ENCODE results near the gene NT5DC2. TPM values are rescaled to one million over a fixed set of nuclear protein-coding genes. Genes with fewer than 3 reads are reported as not detected.

Gene NT5DC2
- total RNA-seq, 4 donors from 2014 or later = 5.1 to 17.3 (median 14.7) TPM

DNA sequence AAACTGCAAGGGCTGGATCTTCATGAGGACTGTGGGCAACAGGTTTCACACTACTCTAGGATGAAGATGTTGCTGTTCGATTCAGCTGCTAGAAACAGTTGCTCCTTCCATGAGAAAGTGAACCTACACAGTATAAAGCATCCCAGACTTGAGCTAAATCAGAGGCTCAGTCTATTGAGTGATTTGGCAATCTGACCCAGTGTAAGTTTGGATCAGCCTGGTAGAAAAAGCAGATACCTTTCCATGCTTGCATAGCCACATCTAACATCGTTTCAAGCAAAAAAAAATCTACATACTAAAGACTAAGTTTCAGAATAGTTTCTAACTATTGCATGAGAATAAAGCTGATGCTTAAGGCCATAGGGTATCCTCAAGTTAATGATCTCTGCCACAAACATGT, 7.4 kb upstream of the NT5DC2 start:
- no peak overlapping the region for H3K4me3 ChIP-seq
- H3K36me3 ChIP-seq = peaks cover 0 to 23% (median 0%) of the 10 kb centered on the region in 3 donors
- DNase-seq = no peak
- TF ChIP-seq, protein P1, sequence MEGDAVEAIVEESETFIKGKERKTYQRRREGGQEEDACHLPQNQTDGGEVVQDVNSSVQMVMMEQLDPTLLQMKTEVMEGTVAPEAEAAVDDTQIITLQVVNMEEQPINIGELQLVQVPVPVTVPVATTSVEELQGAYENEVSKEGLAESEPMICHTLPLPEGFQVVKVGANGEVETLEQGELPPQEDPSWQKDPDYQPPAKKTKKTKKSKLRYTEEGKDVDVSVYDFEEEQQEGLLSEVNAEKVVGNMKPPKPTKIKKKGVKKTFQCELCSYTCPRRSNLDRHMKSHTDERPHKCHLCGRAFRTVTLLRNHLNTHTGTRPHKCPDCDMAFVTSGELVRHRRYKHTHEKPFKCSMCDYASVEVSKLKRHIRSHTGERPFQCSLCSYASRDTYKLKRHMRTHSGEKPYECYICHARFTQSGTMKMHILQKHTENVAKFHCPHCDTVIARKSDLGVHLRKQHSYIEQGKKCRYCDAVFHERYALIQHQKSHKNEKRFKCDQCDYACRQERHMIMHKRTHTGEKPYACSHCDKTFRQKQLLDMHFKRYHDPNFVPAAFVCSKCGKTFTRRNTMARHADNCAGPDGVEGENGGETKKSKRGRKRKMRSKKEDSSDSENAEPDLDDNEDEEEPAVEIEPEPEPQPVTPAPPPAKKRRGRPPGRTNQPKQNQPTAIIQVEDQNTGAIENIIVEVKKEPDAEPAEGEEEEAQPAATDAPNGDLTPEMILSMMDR (IDR thresholded peaks at IDR 0.05) = no peak
- no peak for TF ChIP-seq POLR2A (IDR thresholded peaks at IDR 0.05)
- H3K4me1 ChIP-seq = peaks cover 3 to 24% (median 8%) of the 10 kb centered on the region in 4 donors
- H3K27me3 ChIP-seq = no peaks in the 10 kb centered on the region
- H3K27ac ChIP-seq = no peak overlapping the region
- no peaks in the 10 kb centered on the region for H3K9me3 ChIP-seq

DNA sequence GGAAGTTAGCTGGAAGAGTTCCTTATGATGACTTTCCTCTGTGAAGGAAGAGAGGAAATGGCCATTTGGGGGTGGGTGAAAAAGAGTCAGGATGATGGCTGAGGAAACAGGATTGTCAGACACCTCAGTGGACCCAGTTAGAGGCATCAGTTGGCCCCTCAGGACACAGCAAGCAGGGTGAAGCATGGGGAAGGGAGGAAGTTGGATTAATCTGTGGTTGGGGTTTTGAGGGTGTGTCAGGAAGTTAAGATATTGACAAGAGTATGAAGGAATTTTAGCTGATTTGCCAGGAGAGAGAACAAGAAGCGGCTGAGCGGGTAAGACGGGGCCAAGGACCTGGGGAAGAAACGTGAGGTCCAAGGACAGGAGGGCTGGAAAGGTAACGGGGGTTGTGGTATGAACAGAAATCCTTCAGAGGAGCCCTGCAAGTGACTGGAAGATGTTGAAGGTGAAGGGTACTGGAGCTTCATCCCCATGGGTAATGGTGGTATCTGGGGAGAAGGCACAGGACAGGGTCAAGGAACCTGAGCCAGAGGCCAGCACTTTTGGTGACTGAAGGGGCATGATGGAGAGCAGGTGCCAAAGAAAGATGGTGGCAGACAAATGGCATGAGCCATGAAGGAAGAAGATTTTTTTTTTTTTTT, 5.5 kb upstream of the NT5DC2 start:
- TF ChIP-seq, protein P1 (IDR thresholded peaks at IDR 0.05) = no peak
- TF ChIP-seq POLR2A (IDR thresholded peaks at IDR 0.05) = no peak
- Histone ChIP-seq H3K27me3 (no peaks in the 10 kb centered on the region), H3K36me3 (peaks cover 0 to 17% (median 0%) of the 10 kb centered on the region in 3 donors), H3K9me3 (no peaks in the 10 kb centered on the region), H3K4me1 (peaks cover 4 to 31% (median 8%) of the 10 kb centered on the region in 4 donors), H3K27ac (no peak overlapping the region), H3K4me3 (no peak overlapping the region)
- no peak for DNase-seq

DNA sequence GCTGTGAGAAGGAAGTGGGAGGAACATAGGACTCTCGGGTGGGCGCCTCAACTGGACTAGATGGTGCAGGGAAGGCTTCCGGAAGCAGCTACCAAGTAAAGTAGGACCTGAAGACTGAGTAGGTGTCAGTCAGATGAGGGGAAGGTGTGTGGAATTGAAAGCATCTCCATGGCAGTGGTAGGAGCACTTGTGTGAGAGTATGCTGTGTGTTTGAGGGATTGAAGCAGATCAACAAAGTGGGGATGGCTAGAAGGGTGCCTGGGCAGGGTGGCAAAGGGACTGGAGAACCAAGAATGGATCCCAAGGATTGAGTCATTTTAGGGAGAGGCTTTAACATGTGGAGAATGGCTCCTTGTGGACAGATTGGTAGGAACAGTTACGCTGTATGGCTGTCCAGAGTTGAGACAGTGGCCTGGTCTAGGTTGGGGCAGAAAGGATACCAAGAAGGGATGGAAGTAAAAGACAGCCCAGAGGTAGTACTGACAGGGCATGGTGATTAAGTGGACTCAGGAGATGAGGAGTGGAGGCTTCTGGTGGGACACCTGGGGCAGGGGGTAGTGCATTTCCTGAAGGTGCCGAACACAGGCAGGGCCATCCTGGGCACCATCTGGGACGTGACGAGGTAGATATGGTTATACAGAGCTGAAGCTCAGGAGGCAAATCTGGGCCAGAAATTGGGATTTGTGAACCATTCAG, 4.2 kb upstream of the NT5DC2 start:
- no peak for DNase-seq
- peak overlapping the region; percentile 60 to 73 (median 62) for H3K4me3 ChIP-seq
- H3K36me3 ChIP-seq = peaks cover 0 to 12% (median 0%) of the 10 kb centered on the region in 3 donors
- H3K27me3 ChIP-seq = no peaks in the 10 kb centered on the region
- TF ChIP-seq, protein P1 (IDR thresholded peaks at IDR 0.05) = no peak
- TF ChIP-seq POLR2A (IDR thresholded peaks at IDR 0.05) = no peak
- peak overlapping the region in 3 of 4 donors; percentile 82 to 89 (median 85) for H3K27ac ChIP-seq
- H3K9me3 ChIP-seq = no peaks in the 10 kb centered on the region
- peaks cover 4 to 37% (median 12%) of the 10 kb centered on the region in 4 donors for H3K4me1 ChIP-seq

DNA sequence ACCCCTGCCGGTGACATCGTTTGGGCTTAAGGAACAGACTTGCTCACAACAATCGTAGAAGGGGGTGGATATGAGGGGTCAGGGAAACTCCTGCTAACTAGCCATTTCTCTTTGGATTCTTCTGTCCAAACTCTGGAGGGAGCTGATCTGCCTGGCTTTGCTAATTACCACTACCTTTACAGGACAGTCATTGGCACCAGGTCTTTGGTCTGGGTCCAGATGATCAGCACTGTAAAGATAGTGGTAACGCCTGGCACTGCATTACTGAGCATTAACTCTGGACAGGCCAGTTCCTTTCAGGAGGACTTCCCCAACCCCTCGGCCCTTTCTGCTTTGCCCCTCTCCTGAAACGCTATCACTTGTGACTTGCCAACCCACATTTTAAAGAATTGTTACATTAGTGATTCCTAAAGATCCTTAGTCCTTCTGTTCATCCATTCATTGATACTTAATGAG, 3.5 kb upstream of the NT5DC2 start:
- peak overlapping the region; percentile 75 to 89 (median 84) for H3K27ac ChIP-seq
- TF ChIP-seq POLR2A (IDR thresholded peaks at IDR 0.05) = no peak
- TF ChIP-seq, protein P1 (IDR thresholded peaks at IDR 0.05) = peak in 2 of 6 experiments; percentile 17 to 22

DNA sequence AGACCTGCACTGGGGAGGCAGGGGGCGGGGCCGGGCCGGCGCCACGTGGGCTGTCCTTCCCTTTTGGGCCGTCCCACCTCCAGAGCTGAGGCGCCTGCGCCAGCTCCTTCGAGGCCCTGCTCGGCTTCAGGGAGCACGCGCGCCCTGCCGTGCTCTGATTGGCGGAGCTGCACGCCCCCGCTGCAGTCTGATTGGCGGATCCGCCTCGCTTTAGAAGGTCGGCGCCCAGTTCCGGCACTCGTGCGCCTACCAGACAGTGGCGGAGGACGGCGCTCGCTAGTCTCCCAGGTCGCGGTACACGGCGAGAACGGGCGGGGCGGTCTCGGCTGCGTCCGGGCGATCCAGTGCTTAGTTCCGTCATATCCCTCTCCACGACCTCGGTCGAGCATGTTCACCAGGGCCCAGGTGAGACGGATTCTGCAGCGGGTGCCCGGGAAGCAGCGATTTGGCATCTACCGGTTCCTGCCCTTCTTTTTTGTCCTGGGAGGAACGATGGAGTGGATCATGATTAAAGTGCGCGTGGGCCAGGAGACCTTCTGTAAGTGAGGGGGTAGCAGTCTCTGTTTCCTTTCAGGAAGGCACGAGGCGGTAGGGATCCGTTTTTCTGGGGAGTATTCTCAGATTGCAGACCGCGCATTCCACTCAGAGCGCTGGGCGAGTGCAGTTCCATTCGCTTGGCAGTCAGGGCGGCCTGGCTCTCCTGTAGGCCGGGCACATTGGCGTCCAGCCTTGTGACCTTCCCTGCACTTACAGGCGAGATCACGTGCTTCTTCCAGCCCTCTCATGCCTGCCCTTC, 2.9 kb upstream of the NT5DC2 start, which contains the start of gene UQCC5:
UQCC5 (plus strand) TSS at position 237 of the 796 bp plus-strand sequence; CDS start at position 388, 151 bp downstream.
- Histone ChIP-seq H3K36me3 (peaks cover 0 to 12% (median 0%) of the 10 kb centered on the region in 3 donors), H3K27me3 (no peaks in the 10 kb centered on the region), H3K9me3 (no peaks in the 10 kb centered on the region), H3K4me3 (peak within 1 kb of the TSS; percentile 60 to 73 (median 62)), H3K27ac (peak within 1 kb of the TSS; percentile 75 to 89 (median 84)), H3K4me1 (peaks cover 4 to 42% (median 20%) of the 10 kb centered on the region in 4 donors)
- peak; percentile 95 to 99 for TF ChIP-seq POLR2A (IDR thresholded peaks at IDR 0.05)
- TF ChIP-seq, protein P1 (IDR thresholded peaks at IDR 0.05) = no peak
- peak; percentile 97 to 99 (median 98) for DNase-seq

More for the DNA sequence above, 3.5 kb upstream of the NT5DC2 start:
- Histone ChIP-seq H3K27me3 (no peaks in the 10 kb centered on the region), H3K4me3 (peak overlapping the region; percentile 60 to 73 (median 62)), H3K4me1 (peaks cover 4 to 42% (median 18%) of the 10 kb centered on the region in 4 donors), H3K9me3 (no peaks in the 10 kb centered on the region), H3K36me3 (peaks cover 0 to 12% (median 0%) of the 10 kb centered on the region in 3 donors)
- no peak for DNase-seq
